ENCODE measurements around the gene POU6F2. TPM values are rescaled to one million over a fixed set of nuclear protein-coding genes. Genes with fewer than 3 reads are reported as not detected.
A peak's percentile ranks its signal among the peaks of the same experiment; 100 is the strongest.

POU6F2 gene
- total RNA-seq, 2 experiments from 2014 or later, result 0.32 TPM; not detected in 1

DNA sequence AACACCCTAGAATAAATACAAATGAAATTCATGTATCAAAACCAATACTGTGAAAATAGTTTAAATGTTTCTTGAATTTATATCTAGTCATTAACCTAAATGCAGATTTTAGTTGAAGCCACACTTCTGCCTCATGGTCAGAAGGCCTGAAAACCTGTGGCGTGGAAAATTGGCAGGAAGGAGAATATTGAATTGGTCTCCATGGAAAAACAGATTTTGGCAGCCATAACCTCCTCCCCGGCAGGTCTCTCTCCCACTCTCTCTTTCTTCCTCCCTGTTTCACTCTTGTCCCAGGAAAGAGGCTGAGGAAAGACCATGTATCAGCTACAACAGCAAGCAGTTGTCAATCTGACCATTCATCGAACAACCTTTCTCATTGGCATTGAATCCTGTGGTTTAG is 427.9 kb downstream of the POU6F2 start:
- no peak overlapping the region for H3K4me3 Mint-ChIP-seq
- no peaks in the 10 kb centered on the region for H3K9me3 Mint-ChIP-seq (ENCODE audit: low read depth)
- DNase-seq (no peak), ATAC-seq (no peak)
- H3K36me3 Mint-ChIP-seq, result no peaks in the 10 kb centered on the region
- no peaks in the 10 kb centered on the region for H3K4me1 Mint-ChIP-seq
- no peak overlapping the region for H3K27ac Mint-ChIP-seq
- peaks cover 22% of the 10 kb centered on the region for H3K27me3 Mint-ChIP-seq
- CTCF ChIA-PET, result no interaction called here

DNA sequence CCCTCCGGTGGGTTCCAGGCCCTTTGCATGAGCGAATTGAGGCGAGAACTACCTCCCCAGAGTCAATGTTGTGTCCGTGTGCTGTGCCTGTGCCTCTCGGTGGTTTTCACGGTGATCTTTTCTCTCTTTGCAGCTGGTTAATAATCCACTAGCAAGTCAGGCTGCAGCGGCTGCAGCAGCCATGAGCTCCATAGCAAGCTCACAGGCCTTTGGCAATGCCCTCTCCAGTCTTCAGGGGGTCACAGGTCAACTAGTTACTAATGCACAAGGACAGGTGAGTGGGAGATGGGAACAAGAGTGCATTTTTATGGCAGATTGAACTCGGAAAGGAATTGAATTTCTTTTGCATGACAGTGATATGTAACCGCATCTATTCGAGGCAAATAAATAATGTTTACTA is 428.8 kb downstream of the POU6F2 start:
- DNase-seq (no peak), ATAC-seq (no peak)
- Mint-ChIP-seq H3K36me3 (no peaks in the 10 kb centered on the region), H3K4me3 (no peak overlapping the region), H3K4me1 (no peaks in the 10 kb centered on the region), H3K27me3 (peaks cover 30% of the 10 kb centered on the region), H3K9me3 (ENCODE audit: low read depth) (no peaks in the 10 kb centered on the region), H3K27ac (no peak overlapping the region)
- CTCF ChIA-PET, result no interaction called here

DNA sequence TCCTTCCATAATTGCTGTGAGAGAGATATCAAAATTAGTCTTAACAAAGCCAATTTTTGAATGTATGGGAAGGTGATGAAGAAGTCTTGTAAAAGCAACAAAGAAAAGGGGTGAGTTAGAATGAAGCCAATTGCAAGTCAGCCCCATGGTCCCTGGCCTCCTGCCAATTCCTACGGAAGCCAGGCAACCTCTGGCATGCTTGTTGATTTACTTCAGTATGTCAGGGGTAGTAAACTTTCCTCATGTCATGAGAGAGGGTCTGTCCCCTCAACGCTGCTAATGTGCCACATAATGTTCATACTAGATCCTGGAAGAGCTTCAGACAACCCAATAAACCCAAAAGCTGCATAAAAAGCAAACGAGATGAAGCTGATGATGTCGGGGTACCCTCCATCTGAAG is 429.4 kb downstream of the POU6F2 start:
- no peak for ATAC-seq
- no peaks in the 10 kb centered on the region for H3K36me3 Mint-ChIP-seq
- no peak for DNase-seq
- CTCF ChIA-PET, result no interaction called here
- H3K27me3 Mint-ChIP-seq, result peaks cover 30% of the 10 kb centered on the region
- no peak overlapping the region for H3K27ac Mint-ChIP-seq
- H3K9me3 Mint-ChIP-seq (ENCODE audit: low read depth), result no peaks in the 10 kb centered on the region
- H3K4me3 Mint-ChIP-seq, result no peak overlapping the region
- H3K4me1 Mint-ChIP-seq, result no peaks in the 10 kb centered on the region

DNA sequence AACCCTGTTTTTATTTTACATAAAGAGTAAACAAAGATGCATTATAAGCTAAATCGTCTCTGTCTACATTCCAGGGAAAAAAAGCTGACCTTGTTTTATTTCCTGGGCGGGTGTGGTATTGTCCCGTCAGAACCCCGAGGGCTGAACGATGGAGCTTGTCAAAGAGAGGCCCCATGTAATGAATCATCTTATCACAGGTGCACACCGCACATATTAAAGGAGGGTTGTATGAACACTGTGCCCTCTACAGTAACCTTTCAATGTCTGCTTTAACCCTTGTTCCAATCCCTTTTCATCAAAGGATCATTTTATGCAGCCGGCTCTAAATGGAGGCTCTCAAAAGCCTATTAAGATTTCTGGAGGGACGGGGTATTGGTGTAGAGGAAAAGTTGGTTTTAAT is 430.0 kb downstream of the POU6F2 start:
- Mint-ChIP-seq H3K27ac (no peak overlapping the region), H3K4me1 (no peaks in the 10 kb centered on the region), H3K36me3 (no peaks in the 10 kb centered on the region), H3K27me3 (peaks cover 30% of the 10 kb centered on the region), H3K9me3 (ENCODE audit: low read depth) (no peaks in the 10 kb centered on the region), H3K4me3 (no peak overlapping the region)
- DNase-seq (no peak), ATAC-seq (no peak)
- CTCF ChIA-PET, result interaction anchor here (0.8 kb wide), 1 partner anchor 13 kb away, joined by 3 read pairs; no protein-coding TSS in a partner anchor

DNA sequence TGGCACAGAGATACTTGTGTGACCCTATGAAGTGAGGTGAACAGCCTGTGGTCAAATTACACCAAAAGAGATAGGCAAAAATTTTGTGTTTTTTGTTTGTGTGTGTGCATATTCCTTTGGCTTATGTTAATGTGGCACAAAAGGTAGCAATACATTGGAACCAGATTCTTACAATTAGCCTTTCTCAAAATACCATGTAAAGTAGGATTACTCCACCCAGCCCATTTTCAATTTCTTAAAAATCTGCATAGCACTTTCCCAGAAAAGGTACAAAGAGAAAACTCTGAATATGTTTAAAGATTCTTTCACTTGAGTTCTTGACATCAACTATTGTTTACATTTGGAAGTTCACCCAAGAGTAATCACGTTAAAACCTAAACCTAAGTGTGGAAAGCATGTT is 431.2 kb downstream of the POU6F2 start:
- Mint-ChIP-seq H3K9me3 (ENCODE audit: low read depth) (no peaks in the 10 kb centered on the region), H3K4me3 (no peak overlapping the region), H3K27ac (no peak overlapping the region), H3K36me3 (no peaks in the 10 kb centered on the region), H3K4me1 (peaks cover under 1% of the 10 kb centered on the region), H3K27me3 (peaks cover 27% of the 10 kb centered on the region)
- ATAC-seq (no peak), DNase-seq (no peak)
- CTCF ChIA-PET, result no interaction called here

DNA sequence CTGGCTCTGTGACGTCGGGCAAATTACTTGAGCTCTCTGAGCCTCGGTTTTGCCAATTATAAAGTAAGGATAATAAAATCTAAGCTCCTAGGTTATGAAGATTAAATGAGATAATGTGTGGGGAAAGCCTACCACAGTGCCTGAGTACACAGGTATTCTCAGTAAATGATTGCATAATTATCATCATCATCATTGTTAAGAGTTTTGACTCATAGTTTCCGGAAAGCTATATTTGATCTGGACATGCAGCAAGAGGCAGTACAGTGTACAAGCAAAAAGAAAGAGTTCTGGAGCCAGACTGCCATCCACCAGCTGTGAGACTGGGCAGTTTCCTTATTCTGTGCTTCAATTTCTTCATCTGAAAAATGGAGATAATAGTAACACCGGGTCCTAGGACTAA is 432.9 kb downstream of the POU6F2 start:
- Mint-ChIP-seq H3K27ac (no peak overlapping the region), H3K4me1 (peaks cover 6% of the 10 kb centered on the region), H3K9me3 (ENCODE audit: low read depth) (no peaks in the 10 kb centered on the region), H3K4me3 (no peak overlapping the region), H3K27me3 (peaks cover 40% of the 10 kb centered on the region), H3K36me3 (no peaks in the 10 kb centered on the region)
- DNase-seq, result no peak
- ATAC-seq, result no peak
- CTCF ChIA-PET, result no interaction called here

DNA sequence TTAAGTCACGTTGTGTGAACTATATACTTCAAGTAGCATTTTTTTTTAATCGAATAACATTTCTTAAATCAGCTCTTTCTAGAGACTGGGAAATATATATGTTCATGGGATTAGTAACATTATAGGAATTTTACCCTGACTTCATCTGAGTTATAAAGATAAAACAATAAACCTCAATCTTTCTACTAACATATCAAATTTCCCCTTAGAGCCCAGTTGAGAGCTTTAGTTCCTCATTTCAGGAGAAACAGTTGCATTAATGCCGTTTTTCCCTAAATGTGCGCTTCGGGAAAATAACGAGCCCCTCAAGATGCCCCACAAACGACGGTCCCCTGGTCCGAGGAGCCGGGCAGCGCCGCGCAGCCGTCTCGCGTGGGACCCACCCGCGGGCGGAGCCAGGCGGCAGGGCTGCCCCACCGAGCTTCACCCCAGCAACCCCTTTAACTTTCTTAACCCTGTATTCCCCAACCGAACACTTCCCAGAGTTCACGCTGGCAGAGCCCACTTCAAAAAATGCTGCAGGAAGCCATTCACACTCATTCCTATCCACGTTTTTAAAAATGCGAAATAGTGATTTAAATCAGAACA is 436.0 kb downstream of the POU6F2 start:
- H3K4me1 Mint-ChIP-seq, result peaks cover 6% of the 10 kb centered on the region
- no peak overlapping the region for H3K27ac Mint-ChIP-seq
- ATAC-seq, result no peak
- CTCF ChIA-PET, result no interaction called here
- no peak for DNase-seq
- H3K36me3 Mint-ChIP-seq, result no peaks in the 10 kb centered on the region
- H3K9me3 Mint-ChIP-seq (ENCODE audit: low read depth), result no peaks in the 10 kb centered on the region
- H3K27me3 Mint-ChIP-seq, result peaks cover 50% of the 10 kb centered on the region
- peak overlapping the region; percentile 64 for H3K4me3 Mint-ChIP-seq

DNA sequence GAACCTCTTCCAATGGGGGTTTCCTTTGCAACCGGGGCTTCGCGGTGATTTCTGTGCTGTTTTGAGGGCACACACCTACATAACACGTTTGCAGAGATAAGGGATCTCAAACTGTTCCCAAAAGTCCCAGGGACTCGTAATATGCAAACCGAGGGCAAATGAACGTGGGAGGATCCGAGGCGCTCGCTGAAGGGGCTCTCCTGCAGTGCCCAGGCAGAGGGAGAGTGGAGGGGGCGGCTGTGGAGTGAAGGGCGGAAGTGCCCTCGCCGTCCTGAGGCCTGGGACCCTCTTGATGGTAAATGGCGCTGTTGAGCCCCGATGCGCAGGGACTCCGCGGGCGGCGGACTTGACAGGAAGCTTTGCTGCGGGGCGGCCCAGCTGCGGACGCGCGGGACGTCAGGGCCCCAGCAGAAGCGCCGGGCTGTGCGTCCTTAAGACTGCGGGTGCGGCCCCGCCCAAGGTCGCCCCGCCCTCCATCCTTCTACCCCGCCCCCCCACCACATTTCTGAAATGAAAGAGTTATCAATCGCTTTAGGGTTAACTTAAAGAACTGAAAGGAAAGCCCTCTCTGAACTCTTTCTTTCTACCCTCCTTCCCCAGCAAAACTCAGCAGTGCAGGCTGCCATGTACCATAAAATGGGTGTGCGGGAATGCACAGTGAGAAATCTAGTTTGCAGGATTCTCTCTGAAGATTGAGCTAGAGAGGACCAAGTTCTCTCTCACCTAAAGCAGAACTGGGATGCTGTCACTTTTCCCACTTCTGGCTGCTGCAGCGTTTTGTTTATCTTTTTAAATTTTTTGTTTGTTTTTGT is 436.7 kb downstream of the POU6F2 start:
- ATAC-seq, result peak; percentile 95
- H3K36me3 Mint-ChIP-seq, result no peaks in the 10 kb centered on the region
- no peaks in the 10 kb centered on the region for H3K9me3 Mint-ChIP-seq (ENCODE audit: low read depth)
- H3K4me3 Mint-ChIP-seq, result peak overlapping the region; percentile 64
- H3K4me1 Mint-ChIP-seq, result peaks cover 6% of the 10 kb centered on the region
- DNase-seq, result peak; percentile 71
- peaks cover 50% of the 10 kb centered on the region for H3K27me3 Mint-ChIP-seq
- H3K27ac Mint-ChIP-seq, result no peak overlapping the region
- CTCF ChIA-PET, result no interaction called here

DNA sequence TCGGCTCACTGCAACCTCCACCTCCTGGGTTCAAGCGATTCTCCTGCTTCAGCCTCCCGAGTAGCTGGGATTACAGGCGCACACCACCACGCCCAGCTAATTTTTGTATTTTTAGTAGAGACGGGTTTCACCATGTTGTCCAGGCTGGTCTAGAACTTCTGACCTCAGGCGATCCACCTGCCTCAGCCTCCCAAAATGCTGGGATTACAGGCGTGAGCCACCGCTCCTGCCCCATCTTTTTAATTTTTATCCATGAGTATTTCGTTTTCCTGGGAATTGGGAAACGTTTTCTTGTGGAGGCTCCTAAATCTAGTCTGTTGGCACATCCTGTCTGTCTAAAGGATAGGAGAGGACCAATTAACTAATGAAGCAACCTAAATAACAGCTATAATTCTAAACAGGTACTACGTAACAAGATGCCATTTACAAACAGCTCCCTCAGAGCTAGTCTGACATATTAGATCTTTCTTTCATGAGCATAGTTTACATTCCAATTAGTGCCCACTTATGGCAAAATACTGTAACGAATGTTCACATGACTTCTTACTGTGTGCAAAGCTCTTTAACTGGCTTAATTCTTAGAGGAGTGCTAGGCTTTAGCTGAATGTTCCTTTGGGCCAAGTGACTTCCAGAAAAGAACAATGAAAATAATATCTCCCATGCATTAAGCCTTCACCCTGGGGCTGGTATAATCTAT is 437.5 kb downstream of the POU6F2 start:
- Mint-ChIP-seq H3K9me3 (ENCODE audit: low read depth) (no peaks in the 10 kb centered on the region), H3K4me3 (peak overlapping the region; percentile 64), H3K27me3 (peaks cover 52% of the 10 kb centered on the region), H3K27ac (no peak overlapping the region), H3K36me3 (no peaks in the 10 kb centered on the region), H3K4me1 (peaks cover 6% of the 10 kb centered on the region)
- DNase-seq, result no peak
- no peak for ATAC-seq
- CTCF ChIA-PET, result no interaction called here

DNA sequence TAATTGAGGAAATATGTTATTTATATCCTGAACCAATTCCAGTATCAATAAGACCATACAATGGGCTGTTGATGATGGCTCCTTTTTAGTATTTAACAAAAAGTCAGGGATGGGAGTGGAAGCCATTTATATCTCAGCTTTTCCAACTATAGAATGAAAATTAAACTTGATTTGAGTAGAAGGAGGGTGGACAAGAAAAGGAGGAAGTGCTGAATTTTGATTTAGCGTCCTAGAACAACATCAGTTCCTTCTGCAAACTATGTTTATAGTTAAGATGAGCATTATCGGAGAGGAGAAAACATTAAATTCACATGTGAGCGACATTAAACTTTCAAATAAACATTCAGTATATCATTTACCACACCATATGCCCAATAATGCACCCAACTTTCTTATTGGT is 439.2 kb downstream of the POU6F2 start:
- Mint-ChIP-seq H3K4me3 (no peak overlapping the region), H3K36me3 (no peaks in the 10 kb centered on the region), H3K27ac (no peak overlapping the region), H3K4me1 (peaks cover 6% of the 10 kb centered on the region), H3K9me3 (ENCODE audit: low read depth) (no peaks in the 10 kb centered on the region), H3K27me3 (peaks cover 43% of the 10 kb centered on the region)
- no peak for DNase-seq
- ATAC-seq, result no peak
- CTCF ChIA-PET, result interaction anchor here (0.5 kb wide), 1 partner anchor 632 kb away, joined by 3 read pairs; no protein-coding TSS in a partner anchor

DNA sequence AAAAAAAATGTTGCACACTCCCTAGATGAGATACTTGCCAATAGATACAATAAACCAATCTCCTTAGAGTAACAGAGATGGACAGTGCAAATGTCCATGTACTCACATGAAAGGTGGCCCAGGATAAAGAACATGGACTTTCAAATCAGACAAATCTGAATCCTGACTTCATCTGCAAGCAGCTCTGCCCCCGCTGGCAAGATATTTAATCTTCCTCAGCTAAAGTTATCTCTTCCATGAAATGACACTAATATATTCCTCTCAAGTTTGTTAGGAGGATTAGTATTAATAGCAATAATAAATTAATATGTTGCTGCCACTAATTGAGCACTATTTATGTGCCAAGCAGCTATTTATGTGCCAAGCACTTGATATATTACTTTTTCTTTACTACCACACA is 439.9 kb downstream of the POU6F2 start:
- CTCF ChIA-PET, result interaction anchor here (0.5 kb wide), 1 partner anchor 632 kb away, joined by 3 read pairs; no protein-coding TSS in a partner anchor
- H3K27me3 Mint-ChIP-seq, result peaks cover 45% of the 10 kb centered on the region
- no peak overlapping the region for H3K4me3 Mint-ChIP-seq
- no peaks in the 10 kb centered on the region for H3K36me3 Mint-ChIP-seq
- no peak overlapping the region for H3K27ac Mint-ChIP-seq
- no peaks in the 10 kb centered on the region for H3K9me3 Mint-ChIP-seq (ENCODE audit: low read depth)
- ATAC-seq (no peak), DNase-seq (no peak)
- H3K4me1 Mint-ChIP-seq, result peaks cover 6% of the 10 kb centered on the region

DNA sequence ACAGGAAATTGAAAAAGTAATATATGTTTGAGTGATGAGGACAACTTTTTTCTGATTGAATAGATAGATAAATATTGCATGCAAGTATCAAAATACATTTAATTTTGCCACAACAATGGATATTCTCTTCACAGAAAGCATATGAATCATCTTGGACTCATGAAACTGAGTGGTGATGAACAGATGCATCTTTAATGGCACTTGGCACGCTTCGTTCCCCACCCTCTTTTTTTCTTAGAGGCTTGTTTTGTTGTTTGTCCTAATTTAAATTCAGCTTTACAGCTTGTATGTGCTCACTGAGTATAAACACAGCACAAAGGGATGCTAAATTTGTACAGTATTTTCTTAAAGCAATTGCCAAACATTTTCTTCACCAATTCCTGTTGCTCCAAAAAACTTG is 443.5 kb downstream of the POU6F2 start:
- H3K27ac Mint-ChIP-seq, result no peak overlapping the region
- no peaks in the 10 kb centered on the region for H3K36me3 Mint-ChIP-seq
- no peak for ATAC-seq
- H3K4me1 Mint-ChIP-seq, result no peaks in the 10 kb centered on the region
- H3K4me3 Mint-ChIP-seq, result no peak overlapping the region
- H3K27me3 Mint-ChIP-seq, result peaks cover 26% of the 10 kb centered on the region
- no peaks in the 10 kb centered on the region for H3K9me3 Mint-ChIP-seq (ENCODE audit: low read depth)
- DNase-seq, result no peak
- CTCF ChIA-PET, result no interaction called here

DNA sequence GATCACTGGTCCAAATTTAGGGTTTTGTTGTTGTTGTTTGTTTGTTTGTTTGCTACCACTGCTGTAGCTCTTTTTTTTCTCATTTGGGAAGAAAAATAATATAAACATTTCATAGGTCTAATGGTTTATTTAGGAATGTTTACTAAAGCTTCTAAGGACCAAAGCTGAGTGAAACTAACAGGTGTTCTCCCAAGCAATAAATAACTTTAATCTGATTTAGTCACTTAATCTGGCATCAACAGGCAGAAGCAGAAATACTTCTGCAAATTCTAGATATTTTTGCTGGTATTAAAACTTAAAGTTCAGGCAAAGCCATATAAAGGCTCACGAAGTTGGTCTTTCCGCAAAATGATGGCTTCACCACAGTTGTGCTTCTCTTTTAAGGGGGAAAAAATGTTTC is 444.0 kb downstream of the POU6F2 start:
- no peaks in the 10 kb centered on the region for H3K36me3 Mint-ChIP-seq
- H3K27ac Mint-ChIP-seq, result no peak overlapping the region
- H3K9me3 Mint-ChIP-seq (ENCODE audit: low read depth), result no peaks in the 10 kb centered on the region
- H3K4me3 Mint-ChIP-seq, result no peak overlapping the region
- CTCF ChIA-PET, result no interaction called here
- H3K27me3 Mint-ChIP-seq, result peaks cover 23% of the 10 kb centered on the region
- no peaks in the 10 kb centered on the region for H3K4me1 Mint-ChIP-seq
- DNase-seq (no peak), ATAC-seq (no peak)

DNA sequence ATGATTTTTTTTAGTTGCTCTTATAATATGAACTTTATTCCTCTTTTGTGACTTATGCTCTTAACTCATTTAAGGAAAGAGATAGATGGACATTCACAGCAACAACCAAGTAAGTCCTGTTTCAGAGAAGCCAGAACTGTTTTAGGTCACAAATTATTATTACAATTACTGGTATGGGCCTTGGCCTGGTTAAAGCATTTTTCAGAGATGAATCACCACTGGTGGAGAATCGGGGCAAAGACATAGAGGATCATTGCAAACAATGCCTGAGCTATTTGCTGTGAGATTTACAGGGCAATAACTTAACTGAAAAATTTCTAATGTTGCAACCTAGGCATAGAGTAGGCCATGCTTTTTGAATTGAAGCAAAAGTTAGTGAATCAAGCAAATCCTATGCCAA is 450.5 kb downstream of the POU6F2 start:
- no peak overlapping the region for H3K4me3 Mint-ChIP-seq
- H3K36me3 Mint-ChIP-seq, result no peaks in the 10 kb centered on the region
- no peak overlapping the region for H3K27ac Mint-ChIP-seq
- no peak for DNase-seq
- CTCF ChIA-PET, result no interaction called here
- no peaks in the 10 kb centered on the region for H3K4me1 Mint-ChIP-seq
- no peaks in the 10 kb centered on the region for H3K9me3 Mint-ChIP-seq (ENCODE audit: low read depth)
- H3K27me3 Mint-ChIP-seq, result peaks cover 9% of the 10 kb centered on the region
- no peak for ATAC-seq
